SJSA1 (cell line): ENCODE results near the gene ZNF157. TPM values are rescaled to one million over a fixed set of nuclear protein-coding genes. Genes with fewer than 3 reads are reported as not detected.
A peak's percentile ranks its signal among the peaks of the same experiment; 100 is the strongest.

Experiments used
- DNase-seq, 2 experiments: peaks; one replicate each; pipeline ENCODE4 v3.0.0-alpha.2; 2015 to 2020; ENCODE audit warnings: low spot score in 2 of 2, low read depth in 1 of 2
- H3K27ac ChIP-seq: fragments of 250-450 bp; sonication (Bioruptor Pico); 2 replicates; pipeline ENCODE4 v1.5.1; 2020; ENCODE audit warnings: mild to moderate bottlenecking, moderate library complexity
- H3K27me3 ChIP-seq: fragments of 250-450 bp; sonication (Bioruptor Pico); replicated peaks from 2 replicates; pipeline ENCODE4 v1.5.1; 2020; ENCODE audit warnings: mild to moderate bottlenecking, moderate library complexity
- H3K36me3 ChIP-seq: fragments of 250-450 bp; sonication (Bioruptor Pico); 2 replicates; pipeline ENCODE4 v1.5.1; 2020; ENCODE audit warnings: mild to moderate bottlenecking
- H3K4me1 ChIP-seq: fragments of 250-450 bp; sonication (Bioruptor Pico); replicated peaks from 2 replicates; pipeline ENCODE4 v1.6.1; 2021; ENCODE audit warnings: mild to moderate bottlenecking
- H3K4me3 ChIP-seq: fragments of 250-450 bp; sonication (Bioruptor Pico); 2 replicates; pipeline ENCODE4 v1.5.1; 2020; ENCODE audit warnings: mild to moderate bottlenecking
- H3K9me3 ChIP-seq: fragments of 250-450 bp; sonication (Bioruptor Pico); replicated peaks from 2 replicates; pipeline ENCODE4 v1.5.1; 2020; ENCODE audit warnings: mild to moderate bottlenecking
- total RNA-seq: library from RNA; depleted of rRNA; stranded (reverse); fragments of >200 nt; shearing (Covaris generic); gene quantifications from 2 replicates; pipeline ENCODE4 v1.2.3, GENCODE V29; 2014

The ZNF157 gene
- total RNA-seq, 1 experiment from 2014 or later, result not detected

- H3K27me3 ChIP-seq, result no peaks in the 10 kb centered on the region
- peak; percentile 2 to 37 for DNase-seq
Measured at GRCh38 chrX:47384502-47384901, 14.1 kb downstream of the ZNF157 start.

GRCh38 chrX:47390780-47391179 is 20.4 kb downstream of the ZNF157 start:
- no peaks in the 10 kb centered on the region for H3K9me3 ChIP-seq
- no peak for DNase-seq
- no peaks in the 10 kb centered on the region for H3K4me1 ChIP-seq
- no peak overlapping the region for H3K27ac ChIP-seq
- H3K36me3 ChIP-seq, result no peaks in the 10 kb centered on the region
- H3K27me3 ChIP-seq, result no peaks in the 10 kb centered on the region
- no peak overlapping the region for H3K4me3 ChIP-seq

More at GRCh38 chrX:47384502-47384901, 14.1 kb downstream of the ZNF157 start:
- Histone ChIP-seq H3K9me3 (no peaks in the 10 kb centered on the region), H3K4me3 (no peak overlapping the region), H3K27ac (no peak overlapping the region), H3K4me1 (no peaks in the 10 kb centered on the region), H3K36me3 (no peaks in the 10 kb centered on the region)

- no peaks in the 10 kb centered on the region for H3K9me3 ChIP-seq
- no peak overlapping the region for H3K4me3 ChIP-seq
- no peaks in the 10 kb centered on the region for H3K4me1 ChIP-seq
- no peaks in the 10 kb centered on the region for H3K36me3 ChIP-seq
- no peak overlapping the region for H3K27ac ChIP-seq
- H3K27me3 ChIP-seq, result no peaks in the 10 kb centered on the region
- no peak for DNase-seq
Measured at GRCh38 chrX:47413179-47413594, 42.8 kb downstream of the ZNF157 start.

GRCh38 chrX:47420265-47420664 is 49.9 kb downstream of the ZNF157 start:
- H3K27ac ChIP-seq, result no peak overlapping the region
- H3K9me3 ChIP-seq, result no peaks in the 10 kb centered on the region
- H3K4me1 ChIP-seq, result no peaks in the 10 kb centered on the region
- no peaks in the 10 kb centered on the region for H3K36me3 ChIP-seq
- H3K27me3 ChIP-seq, result no peaks in the 10 kb centered on the region
- DNase-seq, result no peak
- H3K4me3 ChIP-seq, result no peak overlapping the region

GRCh38 chrX:47420962-47421361 is 50.6 kb downstream of the ZNF157 start:
- Histone ChIP-seq H3K27me3 (no peaks in the 10 kb centered on the region), H3K27ac (no peak overlapping the region), H3K36me3 (no peaks in the 10 kb centered on the region), H3K4me3 (no peak overlapping the region), H3K9me3 (no peaks in the 10 kb centered on the region), H3K4me1 (no peaks in the 10 kb centered on the region)
- no peak for DNase-seq

- Histone ChIP-seq H3K27me3 (no peaks in the 10 kb centered on the region), H3K4me3 (no peak overlapping the region), H3K9me3 (no peaks in the 10 kb centered on the region), H3K27ac (no peak overlapping the region), H3K4me1 (no peaks in the 10 kb centered on the region), H3K36me3 (no peaks in the 10 kb centered on the region)
- no peak for DNase-seq
Measured at GRCh38 chrX:47422444-47422843, 52.1 kb downstream of the ZNF157 start.

GRCh38 chrX:47430925-47431324 is 60.5 kb downstream of the ZNF157 start:
- Histone ChIP-seq H3K36me3 (no peaks in the 10 kb centered on the region), H3K4me3 (no peak overlapping the region), H3K27ac (no peak overlapping the region), H3K9me3 (no peaks in the 10 kb centered on the region), H3K27me3 (no peaks in the 10 kb centered on the region), H3K4me1 (no peaks in the 10 kb centered on the region)
- DNase-seq, result no peak

GRCh38 chrX:47446431-47446830 is 76.1 kb downstream of the ZNF157 start:
- Histone ChIP-seq H3K4me3 (no peak overlapping the region), H3K36me3 (peaks cover 10% of the 10 kb centered on the region; the same call in 1 of the 2 replicates), H3K4me1 (no peaks in the 10 kb centered on the region), H3K27me3 (no peaks in the 10 kb centered on the region), H3K27ac (no peak overlapping the region), H3K9me3 (no peaks in the 10 kb centered on the region)
- no peak for DNase-seq

- no peaks in the 10 kb centered on the region for H3K27me3 ChIP-seq
- no peak overlapping the region for H3K27ac ChIP-seq
- no peaks in the 10 kb centered on the region for H3K9me3 ChIP-seq
- H3K4me1 ChIP-seq, result no peaks in the 10 kb centered on the region
- peaks cover 10% of the 10 kb centered on the region for H3K36me3 ChIP-seq
- no peak overlapping the region for H3K4me3 ChIP-seq
- no peak for DNase-seq
Measured at GRCh38 chrX:47446971-47447370, 76.6 kb downstream of the ZNF157 start.

- DNase-seq, result no peak
- H3K4me1 ChIP-seq, result no peaks in the 10 kb centered on the region
- no peaks in the 10 kb centered on the region for H3K27me3 ChIP-seq
- peaks cover 10% of the 10 kb centered on the region for H3K36me3 ChIP-seq
- no peak overlapping the region for H3K27ac ChIP-seq
- no peaks in the 10 kb centered on the region for H3K9me3 ChIP-seq
- H3K4me3 ChIP-seq, result no peak overlapping the region
Measured at GRCh38 chrX:47447607-47448006, 77.2 kb downstream of the ZNF157 start.

- DNase-seq, result no peak
- H3K36me3 ChIP-seq, result peaks cover 10% of the 10 kb centered on the region
- no peak overlapping the region for H3K4me3 ChIP-seq
- H3K9me3 ChIP-seq, result no peaks in the 10 kb centered on the region
- no peaks in the 10 kb centered on the region for H3K27me3 ChIP-seq
- H3K27ac ChIP-seq, result no peak overlapping the region
- H3K4me1 ChIP-seq, result no peaks in the 10 kb centered on the region
Measured at GRCh38 chrX:47448165-47448806, 77.9 kb downstream of the ZNF157 start.

GRCh38 chrX:47452112-47452511 is 81.7 kb downstream of the ZNF157 start:
- DNase-seq, result no peak
- Histone ChIP-seq H3K36me3 (peaks cover 14% of the 10 kb centered on the region), H3K9me3 (no peaks in the 10 kb centered on the region), H3K27me3 (no peaks in the 10 kb centered on the region), H3K4me1 (no peaks in the 10 kb centered on the region), H3K4me3 (no peak overlapping the region), H3K27ac (no peak overlapping the region)

- DNase-seq, result no peak
- Histone ChIP-seq H3K27me3 (no peaks in the 10 kb centered on the region), H3K9me3 (no peaks in the 10 kb centered on the region), H3K4me1 (no peaks in the 10 kb centered on the region), H3K36me3 (peaks cover 3% of the 10 kb centered on the region; the same call in 1 of the 2 replicates), H3K4me3 (no peak overlapping the region), H3K27ac (no peak overlapping the region)
Measured at GRCh38 chrX:47456080-47456479, 85.7 kb downstream of the ZNF157 start.

- Histone ChIP-seq H3K36me3 (peaks cover 3% of the 10 kb centered on the region; the same call in 1 of the 2 replicates), H3K4me1 (no peaks in the 10 kb centered on the region), H3K9me3 (no peaks in the 10 kb centered on the region), H3K4me3 (no peak overlapping the region), H3K27me3 (no peaks in the 10 kb centered on the region), H3K27ac (no peak overlapping the region)
- DNase-seq, result no peak
Measured at GRCh38 chrX:47458528-47458927, 88.2 kb downstream of the ZNF157 start.

GRCh38 chrX:47460561-47460960 is 90.2 kb downstream of the ZNF157 start:
- no peaks in the 10 kb centered on the region for H3K9me3 ChIP-seq
- no peak overlapping the region for H3K4me3 ChIP-seq
- DNase-seq, result no peak
- H3K27ac ChIP-seq, result no peak overlapping the region
- no peaks in the 10 kb centered on the region for H3K27me3 ChIP-seq
- H3K4me1 ChIP-seq, result no peaks in the 10 kb centered on the region
- H3K36me3 ChIP-seq, result peaks cover 2% of the 10 kb centered on the region; the same call in 1 of the 2 replicates
